ENCODE measurements around the gene PTPRN2. TPM values are rescaled to one million over a fixed set of nuclear protein-coding genes. Genes with fewer than 3 reads are reported as not detected.
A peak's percentile ranks its signal among the peaks of the same experiment; 100 is the strongest.

The PTPRN2 gene
- total RNA-seq, 4 donors from 2014 or later, result 14.9 to 34.3 (median 21.3) TPM

DNA sequence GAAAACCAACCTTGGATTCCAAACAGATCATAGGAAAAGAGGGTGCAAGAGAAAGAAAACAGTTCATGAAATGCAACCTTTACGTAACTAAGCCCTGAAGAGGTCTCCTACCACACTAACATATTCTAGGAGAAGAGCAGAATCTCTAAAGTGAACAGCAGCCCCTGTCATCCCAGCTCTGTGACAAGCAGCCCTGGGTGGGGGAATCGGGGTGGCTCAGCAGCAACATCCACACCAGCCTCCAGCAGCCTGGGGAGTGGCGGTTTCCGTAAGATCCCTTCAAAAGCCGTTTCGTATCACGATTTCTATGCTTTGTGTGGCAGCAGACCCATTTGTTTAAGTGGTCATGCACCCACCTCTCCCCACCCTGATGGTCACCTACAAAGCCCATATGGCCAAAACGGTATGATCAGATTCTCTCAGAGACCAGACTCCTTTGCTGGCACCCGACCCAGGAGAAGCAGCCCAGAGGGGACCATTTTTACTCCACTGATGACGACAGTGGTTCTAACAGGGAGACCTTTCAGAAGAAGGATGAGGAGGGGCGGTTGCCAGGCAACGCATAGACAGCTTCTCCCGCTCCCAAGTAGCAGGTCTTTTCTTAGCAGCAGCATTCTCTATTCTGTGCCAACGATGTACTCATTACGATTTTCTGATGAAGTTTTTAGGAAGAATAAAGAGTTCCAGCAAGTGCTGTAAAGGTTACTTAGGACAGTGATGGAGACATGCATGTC, 950.2 kb downstream of the PTPRN2 start:
- no peak for DNase-seq
- no peaks in the 10 kb centered on the region for H3K27me3 ChIP-seq

DNA sequence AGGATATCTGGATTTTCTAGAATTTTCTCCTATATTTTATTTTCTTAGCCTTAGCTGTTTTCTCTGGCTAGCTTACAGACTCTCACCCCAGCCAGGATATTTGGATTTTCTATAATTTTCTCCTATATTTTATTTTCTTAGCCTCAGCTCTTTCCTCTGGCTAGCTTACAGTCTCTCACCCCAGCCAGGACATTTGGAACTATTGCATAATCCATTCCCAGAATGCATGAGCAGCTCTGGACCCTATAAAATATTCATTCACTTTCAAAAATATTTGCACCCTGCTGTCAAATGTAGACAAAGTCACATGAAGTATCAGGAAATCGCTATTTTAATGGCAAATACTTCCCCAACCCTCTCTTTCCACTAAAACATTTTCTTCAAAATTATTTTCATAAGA, 952.0 kb downstream of the PTPRN2 start:
- no peak overlapping the region for H3K4me3 ChIP-seq
- H3K27ac ChIP-seq, result no peak overlapping the region
- DNase-seq, result no peak
- no peaks in the 10 kb centered on the region for H3K4me1 ChIP-seq
- TF ChIP-seq, protein P1, sequence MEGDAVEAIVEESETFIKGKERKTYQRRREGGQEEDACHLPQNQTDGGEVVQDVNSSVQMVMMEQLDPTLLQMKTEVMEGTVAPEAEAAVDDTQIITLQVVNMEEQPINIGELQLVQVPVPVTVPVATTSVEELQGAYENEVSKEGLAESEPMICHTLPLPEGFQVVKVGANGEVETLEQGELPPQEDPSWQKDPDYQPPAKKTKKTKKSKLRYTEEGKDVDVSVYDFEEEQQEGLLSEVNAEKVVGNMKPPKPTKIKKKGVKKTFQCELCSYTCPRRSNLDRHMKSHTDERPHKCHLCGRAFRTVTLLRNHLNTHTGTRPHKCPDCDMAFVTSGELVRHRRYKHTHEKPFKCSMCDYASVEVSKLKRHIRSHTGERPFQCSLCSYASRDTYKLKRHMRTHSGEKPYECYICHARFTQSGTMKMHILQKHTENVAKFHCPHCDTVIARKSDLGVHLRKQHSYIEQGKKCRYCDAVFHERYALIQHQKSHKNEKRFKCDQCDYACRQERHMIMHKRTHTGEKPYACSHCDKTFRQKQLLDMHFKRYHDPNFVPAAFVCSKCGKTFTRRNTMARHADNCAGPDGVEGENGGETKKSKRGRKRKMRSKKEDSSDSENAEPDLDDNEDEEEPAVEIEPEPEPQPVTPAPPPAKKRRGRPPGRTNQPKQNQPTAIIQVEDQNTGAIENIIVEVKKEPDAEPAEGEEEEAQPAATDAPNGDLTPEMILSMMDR (IDR thresholded peaks at IDR 0.05), result no peak
- no peak for TF ChIP-seq POLR2A (IDR thresholded peaks at IDR 0.05)
- H3K9me3 ChIP-seq, result no peaks in the 10 kb centered on the region
- no peaks in the 10 kb centered on the region for H3K36me3 ChIP-seq
- H3K27me3 ChIP-seq, result no peaks in the 10 kb centered on the region

More for the DNA sequence above, 950.2 kb downstream of the PTPRN2 start:
- Histone ChIP-seq H3K4me1 (no peaks in the 10 kb centered on the region), H3K27ac (no peak overlapping the region), H3K4me3 (no peak overlapping the region), H3K36me3 (no peaks in the 10 kb centered on the region), H3K9me3 (no peaks in the 10 kb centered on the region)
- TF ChIP-seq, protein P1 (IDR thresholded peaks at IDR 0.05), result no peak
- TF ChIP-seq POLR2A (IDR thresholded peaks at IDR 0.05), result no peak

DNA sequence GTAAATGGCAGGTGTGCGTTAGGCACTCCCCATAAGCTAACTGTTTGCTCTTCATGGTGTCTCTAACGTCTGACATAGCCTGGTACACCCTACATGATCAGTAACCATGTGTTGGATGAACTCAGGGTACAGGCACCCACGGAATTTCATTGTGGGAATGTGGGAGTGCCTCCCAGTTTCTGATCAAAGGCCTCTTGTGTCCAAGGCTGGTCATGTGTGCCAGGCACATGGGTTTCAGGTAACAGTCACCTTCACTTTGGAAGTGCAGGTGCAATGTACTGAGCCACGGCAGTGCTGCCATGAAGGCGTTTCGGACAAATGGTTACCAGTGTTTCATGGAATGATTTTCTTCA, 952.5 kb downstream of the PTPRN2 start:
- no peak overlapping the region for H3K4me3 ChIP-seq
- DNase-seq, result no peak
- no peaks in the 10 kb centered on the region for H3K36me3 ChIP-seq
- no peaks in the 10 kb centered on the region for H3K4me1 ChIP-seq
- TF ChIP-seq, protein P1 (IDR thresholded peaks at IDR 0.05), result no peak
- no peak for TF ChIP-seq POLR2A (IDR thresholded peaks at IDR 0.05)
- H3K27ac ChIP-seq, result no peak overlapping the region
- no peaks in the 10 kb centered on the region for H3K27me3 ChIP-seq
- H3K9me3 ChIP-seq, result no peaks in the 10 kb centered on the region

DNA sequence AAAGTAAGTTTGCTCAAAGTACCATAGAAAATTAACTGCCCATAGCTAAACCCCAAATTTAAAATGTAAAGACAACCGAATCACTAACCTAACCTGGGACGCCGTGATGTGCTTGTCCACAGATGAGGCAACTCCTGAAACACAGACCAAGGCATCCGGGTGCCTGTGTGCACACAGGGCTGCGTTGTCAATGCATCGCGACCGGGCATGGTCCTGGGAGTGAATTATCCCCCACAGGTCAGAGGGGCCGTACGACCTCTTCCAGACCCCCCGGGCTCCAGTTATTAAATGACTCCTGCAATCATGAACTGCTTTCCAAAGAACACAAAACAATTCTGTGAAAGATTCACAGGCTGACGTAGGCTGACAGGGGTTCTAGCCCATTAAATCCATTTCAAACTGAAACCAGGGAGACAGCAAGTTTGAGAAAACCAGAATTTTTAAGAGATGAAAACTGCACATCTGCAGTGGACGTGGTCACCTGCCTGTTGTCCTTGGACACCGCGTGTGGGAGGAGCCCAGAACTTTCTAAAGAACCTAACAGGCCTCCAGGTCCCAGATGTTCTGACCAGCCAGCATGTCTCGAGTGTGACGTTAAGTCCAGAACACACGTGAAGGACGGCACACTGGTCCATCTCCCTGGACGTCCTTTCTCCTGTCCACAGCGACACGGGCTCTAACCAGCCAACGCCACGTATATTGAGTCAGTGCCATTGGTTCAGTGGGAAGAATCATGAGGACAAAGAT, 953.0 kb downstream of the PTPRN2 start:
- Histone ChIP-seq H3K27me3 (no peaks in the 10 kb centered on the region), H3K4me1 (no peaks in the 10 kb centered on the region), H3K27ac (no peak overlapping the region), H3K9me3 (no peaks in the 10 kb centered on the region), H3K4me3 (no peak overlapping the region), H3K36me3 (no peaks in the 10 kb centered on the region)
- TF ChIP-seq, protein P1 (IDR thresholded peaks at IDR 0.05), result no peak
- TF ChIP-seq POLR2A (IDR thresholded peaks at IDR 0.05), result no peak
- DNase-seq, result peak in 1 of 3 donors; percentile 30

DNA sequence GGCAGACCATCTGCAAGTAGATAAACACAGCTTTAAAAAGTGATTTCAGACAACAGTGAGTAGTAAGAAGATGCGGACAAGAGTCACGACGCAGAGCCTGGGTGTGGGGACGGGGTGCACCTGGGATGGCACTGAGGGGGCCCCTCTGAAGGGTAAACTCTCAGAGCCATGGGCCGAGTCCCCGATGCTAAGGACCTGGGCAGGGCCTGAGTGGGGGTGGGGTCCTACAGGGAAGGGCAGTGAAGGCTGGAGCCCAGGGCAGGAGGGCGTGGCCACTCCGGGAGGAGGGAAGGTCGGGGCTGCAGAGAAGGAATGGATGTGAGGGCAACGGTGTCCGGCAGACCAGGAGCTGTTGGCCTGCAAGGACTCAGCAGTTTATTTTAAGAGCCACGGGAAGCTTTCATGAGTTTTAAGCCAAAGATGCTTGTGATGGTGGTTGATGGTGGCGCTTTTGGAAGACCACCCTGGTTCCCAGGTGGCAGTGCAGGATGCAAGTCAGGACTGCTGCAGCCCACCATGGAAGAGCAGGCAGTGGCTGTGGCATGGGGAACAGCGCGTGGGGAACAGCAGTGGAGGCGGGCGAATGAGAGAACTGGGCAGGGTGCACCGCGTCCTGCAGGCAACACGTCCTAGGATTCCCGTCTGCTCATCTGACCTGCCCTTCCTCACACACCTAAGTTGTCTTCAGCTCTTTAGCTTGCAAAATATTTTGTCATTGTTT, 954.0 kb downstream of the PTPRN2 start:
- Histone ChIP-seq H3K36me3 (no peaks in the 10 kb centered on the region), H3K27me3 (no peaks in the 10 kb centered on the region), H3K4me1 (no peaks in the 10 kb centered on the region), H3K9me3 (no peaks in the 10 kb centered on the region), H3K27ac (no peak overlapping the region), H3K4me3 (no peak overlapping the region)
- TF ChIP-seq, protein P1 (IDR thresholded peaks at IDR 0.05), result no peak
- TF ChIP-seq POLR2A (IDR thresholded peaks at IDR 0.05), result no peak
- DNase-seq, result peak in 1 of 3 donors; percentile 22
